CD4-positive, alpha-beta T cell treated with Interleukin-10 for 1 hour (primary cell): Measurements from ENCODE around the gene COL5A2.

ENCODE experiments used
- DNase-seq: peaks from one replicate; pipeline ENCODE4 v3.0.0-alpha.2; 2020

COL5A2 gene

GRCh38 chr2:189146553-189146952 lies 33.0 kb downstream of the COL5A2 start:
- no peak for DNase-seq

DNA sequence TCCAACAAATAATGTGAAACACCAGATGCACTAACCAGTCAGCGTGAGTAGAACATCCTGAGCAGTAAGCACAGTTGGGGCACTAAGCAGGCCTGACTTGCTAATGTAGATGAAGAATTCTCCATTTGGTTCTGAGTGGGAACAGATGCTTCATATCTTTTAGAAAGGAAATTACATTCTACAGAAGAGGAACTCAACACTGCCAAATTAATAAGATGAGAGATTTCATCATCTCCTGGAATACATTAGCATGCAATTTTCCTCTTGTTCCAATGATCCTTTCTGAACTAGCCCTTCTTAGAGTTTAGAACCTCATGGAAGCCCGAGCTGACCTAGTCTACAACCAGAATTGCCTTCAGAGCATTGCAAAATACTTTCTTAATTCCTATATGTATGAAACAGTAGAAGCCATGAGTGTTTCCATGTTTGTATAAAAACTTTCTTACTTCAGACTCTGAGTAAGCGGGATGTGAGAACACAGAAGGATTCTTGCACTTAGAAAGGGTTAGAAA lies 34.8 kb downstream of the COL5A2 start:
- DNase-seq = no peak

DNA sequence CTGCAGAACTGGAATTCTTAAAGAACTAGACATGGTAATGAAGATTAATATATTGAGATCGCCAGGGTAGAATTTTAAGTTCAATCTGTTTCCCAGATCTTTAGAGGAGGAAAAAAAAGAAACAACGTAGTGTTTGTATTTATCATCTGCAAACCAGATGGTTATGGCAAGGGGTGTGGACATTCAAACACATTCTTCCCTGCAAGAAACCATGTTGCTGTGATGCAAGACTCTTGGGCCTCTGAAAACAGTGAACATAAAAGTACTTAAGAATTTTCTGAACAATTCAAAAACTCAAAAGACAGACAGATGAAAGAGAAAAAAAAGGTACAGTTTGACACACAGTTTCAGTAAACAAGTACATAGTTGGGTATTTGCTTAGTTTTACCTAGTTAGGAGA lies 35.6 kb downstream of the COL5A2 start:
- DNase-seq = no peak

- DNase-seq = peak; percentile 66
These were observed 36.4 kb downstream of the COL5A2 start for GRCh38 chr2:189142893-189143759.

DNA sequence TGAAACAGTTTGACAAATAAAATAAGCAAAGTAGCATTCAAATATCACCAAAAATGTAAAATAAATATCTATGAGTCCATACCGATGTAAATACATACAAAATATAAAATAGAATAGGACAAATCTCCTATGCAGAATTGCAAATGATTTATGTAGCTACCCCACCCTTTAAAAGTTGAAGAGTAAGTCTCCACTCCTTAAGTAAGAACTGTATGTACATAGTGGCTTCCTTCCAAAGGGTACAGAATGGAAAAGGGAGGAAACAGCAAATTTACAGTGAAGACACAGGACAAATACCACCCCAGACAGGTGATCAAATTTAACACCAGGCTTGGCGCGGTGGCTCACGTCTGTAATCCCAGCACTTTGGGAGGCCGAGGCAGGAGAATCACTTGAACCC lies 40.8 kb downstream of the COL5A2 start:
- no peak for DNase-seq

DNA sequence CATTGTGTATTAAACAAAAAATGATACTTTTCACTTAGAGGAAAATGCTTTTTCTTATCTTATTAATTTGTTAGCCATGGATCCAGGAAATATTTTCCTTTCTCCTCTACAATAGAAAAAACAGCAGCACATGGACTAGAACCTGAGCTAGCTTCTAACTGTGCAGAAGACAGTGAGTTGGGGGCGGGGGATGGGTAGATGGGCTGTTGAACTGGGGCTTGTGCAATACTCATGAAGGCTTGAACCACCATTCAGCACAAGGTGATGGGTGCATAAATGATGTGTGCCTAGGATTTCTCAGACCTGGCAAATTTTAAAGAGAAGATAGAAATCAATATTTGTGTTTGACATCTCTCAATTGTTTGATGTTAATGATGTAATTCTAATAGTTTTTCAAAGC lies 42.0 kb downstream of the COL5A2 start:
- no peak for DNase-seq

- DNase-seq = no peak
These were observed 45.1 kb downstream of the COL5A2 start for GRCh38 chr2:189134485-189134884.

- no peak for DNase-seq
These were observed 47.6 kb downstream of the COL5A2 start for GRCh38 chr2:189131991-189132390.

DNA sequence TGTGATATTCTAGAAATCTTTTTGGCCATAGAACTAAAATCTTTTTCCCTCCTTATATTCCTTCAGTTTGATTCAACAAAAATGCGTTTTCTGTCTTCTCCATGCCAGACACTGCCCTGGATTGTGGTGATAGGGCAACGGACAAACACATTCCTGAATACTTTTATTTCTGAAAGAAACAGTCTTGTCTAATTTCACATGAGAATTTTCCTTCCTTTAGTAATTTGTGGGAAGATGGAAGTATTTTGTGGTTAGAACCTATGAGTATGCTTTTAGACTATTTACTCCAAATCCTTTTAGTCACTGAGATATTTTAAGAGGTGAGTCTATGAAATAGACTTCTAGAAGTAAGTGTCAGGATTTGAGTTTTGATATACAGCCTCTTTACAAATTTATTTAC lies 49.6 kb downstream of the COL5A2 start:
- DNase-seq = no peak

- DNase-seq = no peak
These were observed 50.6 kb downstream of the COL5A2 start for GRCh38 chr2:189128970-189129369.

GRCh38 chr2:189127756-189128155 lies 51.8 kb downstream of the COL5A2 start:
- DNase-seq = no peak

DNA sequence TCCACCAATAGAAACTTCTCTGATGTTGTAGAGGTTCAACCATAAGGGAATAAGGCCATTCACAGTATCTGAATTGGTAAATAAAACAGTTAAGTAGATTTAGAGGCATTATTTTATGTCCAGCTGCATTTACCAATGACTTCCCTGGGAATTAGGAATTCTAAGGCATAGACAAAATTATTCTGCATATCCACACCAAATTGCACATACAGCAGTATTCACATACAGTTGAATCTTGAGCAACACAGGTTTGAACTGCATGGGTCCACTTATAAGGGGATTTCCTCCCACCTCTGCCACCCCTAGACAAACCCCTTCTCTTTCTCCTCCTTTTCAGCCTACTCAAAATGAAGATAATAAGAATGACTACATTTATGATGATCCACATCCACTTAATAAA lies 54.4 kb downstream of the COL5A2 start:
- no peak for DNase-seq

- no peak for DNase-seq
These were observed 55.4 kb downstream of the COL5A2 start for GRCh38 chr2:189124175-189124574.

DNA sequence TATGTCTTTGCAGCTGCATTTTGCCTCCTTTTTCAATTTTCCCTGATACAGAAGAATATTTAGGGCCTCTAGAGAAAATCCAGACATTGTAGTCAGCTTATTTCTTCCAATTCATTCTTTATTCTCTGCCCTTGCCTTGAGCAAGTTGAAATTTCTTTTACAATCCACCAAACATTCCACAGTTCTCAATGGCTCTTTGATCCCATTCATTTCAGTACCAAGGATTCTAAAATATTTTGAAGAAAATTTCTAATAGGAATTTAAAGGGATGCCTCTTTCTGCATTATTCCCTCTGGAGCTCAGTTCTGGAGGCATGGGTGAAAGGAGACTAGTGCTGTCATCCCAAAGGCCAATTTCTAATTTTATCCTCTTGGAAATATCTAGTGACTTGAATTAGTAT lies 61.2 kb downstream of the COL5A2 start:
- no peak for DNase-seq

DNA sequence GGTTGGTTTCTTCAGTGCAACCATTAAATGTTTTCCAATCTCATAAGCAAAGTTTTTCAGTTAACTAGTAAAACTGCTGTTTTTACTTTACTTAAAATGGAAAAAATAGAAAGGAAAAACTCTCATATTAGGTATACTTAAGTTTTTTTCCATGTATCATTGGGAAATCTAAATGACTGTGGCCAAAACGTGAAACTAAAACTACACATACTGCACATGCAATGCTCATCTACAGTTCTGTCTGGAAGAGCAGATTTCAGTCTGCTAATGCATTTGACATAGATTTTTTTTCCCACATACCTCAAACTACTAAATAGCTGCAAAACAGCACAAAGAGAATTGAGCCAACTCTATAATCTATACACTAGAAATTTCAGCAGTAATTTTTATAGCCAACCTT lies 62.6 kb downstream of the COL5A2 start:
- no peak for DNase-seq

DNA sequence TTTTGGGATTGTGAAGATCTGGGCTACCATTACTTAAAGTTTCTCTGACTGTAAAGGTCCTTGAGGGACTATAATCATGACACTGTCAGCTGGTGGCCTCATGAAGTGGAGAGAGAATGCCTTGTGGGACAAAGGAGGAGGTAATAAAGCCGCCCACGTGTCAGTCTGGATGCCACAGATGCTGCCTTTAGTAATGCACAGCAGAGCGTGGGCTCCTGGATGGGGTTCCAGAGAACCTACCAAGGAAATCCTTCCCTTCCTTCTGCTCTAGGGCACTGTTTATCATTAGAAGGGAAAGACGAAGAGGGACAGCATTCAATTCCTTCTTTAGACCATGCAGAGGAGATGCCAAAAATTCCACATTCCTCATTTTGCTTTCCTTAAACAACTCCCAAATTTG lies 63.5 kb downstream of the COL5A2 start:
- DNase-seq = no peak

DNA sequence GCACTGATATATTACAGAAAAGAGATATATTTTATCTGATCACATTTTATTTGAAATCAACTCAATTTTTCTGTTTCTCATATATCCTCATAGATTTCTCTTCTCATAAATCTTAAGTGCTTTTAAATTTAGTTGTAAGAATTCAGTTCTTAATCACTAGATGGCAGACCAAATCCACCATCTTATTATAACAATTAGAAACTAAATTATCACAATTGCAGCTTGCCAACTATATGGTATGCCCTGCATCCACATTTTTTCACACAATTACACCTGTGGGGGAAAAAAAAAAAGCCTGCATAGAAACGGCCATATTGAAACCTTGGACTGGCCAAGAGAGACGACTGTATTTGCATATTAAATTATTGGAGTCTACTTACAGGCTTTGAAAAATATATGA lies 64.4 kb downstream of the COL5A2 start:
- DNase-seq = no peak

GRCh38 chr2:189113963-189114362 lies 65.6 kb downstream of the COL5A2 start:
- DNase-seq = no peak

DNA sequence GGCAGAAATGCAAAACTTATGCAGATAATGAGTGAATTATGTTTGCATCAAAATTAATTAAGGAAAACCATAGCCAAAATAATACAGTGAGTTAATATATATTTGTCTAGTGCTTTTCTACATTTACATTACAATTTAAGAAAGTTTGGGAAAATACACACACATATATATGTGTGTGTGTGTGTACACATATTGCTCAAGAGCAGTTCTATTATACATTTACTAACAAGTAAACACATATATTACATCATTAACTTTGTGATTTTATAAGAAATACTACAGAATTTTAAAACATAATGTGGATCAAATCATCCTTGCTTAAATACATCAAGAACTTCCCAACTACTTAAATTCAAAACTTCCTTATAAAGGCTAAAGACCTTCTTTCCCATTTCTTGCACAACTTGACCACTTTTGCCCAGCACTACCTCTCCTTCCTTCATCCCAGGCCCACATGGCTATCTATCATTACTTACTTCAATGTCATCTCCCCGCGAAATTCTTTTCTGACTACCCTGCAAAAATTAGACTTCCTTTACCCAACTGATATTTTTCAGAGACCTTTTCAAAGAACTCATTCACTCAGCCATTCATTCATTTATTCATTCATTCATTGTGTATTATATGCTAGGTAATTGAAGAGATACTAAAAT lies 68.4 kb downstream of the COL5A2 start:
- no peak for DNase-seq

DNA sequence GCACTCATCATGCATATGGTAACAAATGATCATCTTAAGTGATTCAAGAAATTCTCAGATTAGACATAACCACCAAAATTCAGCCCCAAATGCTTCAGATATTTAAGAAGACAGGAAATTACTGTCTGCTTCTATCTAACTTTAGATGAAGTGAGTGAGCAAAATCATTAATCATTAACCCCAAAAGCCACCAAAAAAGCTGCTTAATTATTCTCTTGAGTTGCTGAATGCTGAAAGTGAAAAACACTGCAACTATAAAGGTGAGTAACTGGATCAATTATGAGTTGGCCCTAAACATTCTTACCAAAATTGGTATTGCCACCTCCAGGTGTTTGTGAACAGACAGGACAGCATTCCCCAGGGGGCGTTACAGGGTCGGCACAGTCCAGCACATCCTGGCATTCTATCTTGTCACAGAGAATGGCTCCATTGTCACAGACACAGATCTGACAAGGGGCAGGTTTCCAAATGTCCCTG lies 69.6 kb downstream of the COL5A2 start:
- DNase-seq = no peak

GRCh38 chr2:189104934-189105333 lies 74.6 kb downstream of the COL5A2 start:
- peak; percentile 4 for DNase-seq

DNA sequence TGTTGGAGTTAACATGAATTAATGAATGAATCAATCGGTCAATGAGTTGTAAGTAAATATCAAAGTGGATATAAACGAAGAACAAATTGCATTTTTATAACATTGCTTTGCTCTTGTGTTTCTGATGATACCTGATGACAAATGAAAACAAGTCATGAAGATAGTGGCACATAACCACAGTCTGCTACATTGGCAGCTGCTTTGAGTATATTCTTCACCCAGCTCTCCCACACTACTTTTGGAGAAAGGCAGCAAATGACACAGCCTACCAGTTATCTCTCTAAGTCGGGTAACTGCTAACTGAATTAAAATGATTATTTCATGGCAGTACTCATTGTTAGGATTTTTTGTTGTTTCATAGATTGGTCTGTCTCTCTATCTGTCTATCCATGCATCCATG lies 76.8 kb downstream of the COL5A2 start:
- DNase-seq = no peak

GRCh38 chr2:189097934-189098333 lies 81.6 kb downstream of the COL5A2 start:
- no peak for DNase-seq

GRCh38 chr2:189096769-189097447 lies 82.7 kb downstream of the COL5A2 start:
- no peak for DNase-seq
